IPS DF 4.7 (cell line): ENCODE measurements around the gene ARFGEF3.

Experiments
- DNase-seq: peaks from one replicate; pipeline ENCODE4 v3.0.0-alpha.2; 2013; ENCODE audit warnings: low spot score; ENCODE audit errors: extremely low read depth

Gene ARFGEF3

GRCh38 chr6:138162111-138162954, 594 bp downstream of the ARFGEF3 start:
- DNase-seq: no peak

- no peak for DNase-seq
Measured at GRCh38 chr6:138162955-138163575, 1.3 kb downstream of the ARFGEF3 start.

- no peak for DNase-seq
Measured at GRCh38 chr6:138175596-138175995, 13.9 kb downstream of the ARFGEF3 start.

DNA sequence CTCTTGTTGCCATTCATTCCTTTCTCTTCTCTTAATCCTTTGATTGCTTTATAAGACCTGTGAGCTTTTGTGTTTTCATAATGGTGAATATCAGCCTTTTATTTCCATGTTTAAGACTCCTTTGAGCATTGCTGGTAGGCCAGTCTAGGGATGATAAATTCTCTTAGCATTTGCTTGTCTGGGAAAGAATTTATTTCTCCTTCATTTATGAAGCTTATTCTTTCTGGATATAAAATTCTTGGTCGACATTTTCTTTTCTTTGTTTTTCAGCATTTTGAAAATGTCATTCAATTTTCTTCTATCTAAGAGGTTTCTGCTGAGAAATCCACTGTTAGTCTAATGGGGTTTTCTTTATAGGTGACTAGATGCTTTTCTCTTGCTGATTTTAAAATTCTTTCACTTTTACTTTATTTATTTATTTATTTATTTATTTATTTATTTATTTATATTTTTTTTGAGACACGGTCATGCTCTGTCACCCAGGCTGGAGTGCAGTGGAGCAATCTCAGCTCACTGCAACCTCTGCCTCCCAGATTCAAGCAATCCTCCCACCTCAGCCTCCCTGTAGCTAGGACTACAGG, 15.0 kb downstream of the ARFGEF3 start:
- DNase-seq: no peak

- no peak for DNase-seq
Measured at GRCh38 chr6:138182939-138183789, 21.4 kb downstream of the ARFGEF3 start.

DNA sequence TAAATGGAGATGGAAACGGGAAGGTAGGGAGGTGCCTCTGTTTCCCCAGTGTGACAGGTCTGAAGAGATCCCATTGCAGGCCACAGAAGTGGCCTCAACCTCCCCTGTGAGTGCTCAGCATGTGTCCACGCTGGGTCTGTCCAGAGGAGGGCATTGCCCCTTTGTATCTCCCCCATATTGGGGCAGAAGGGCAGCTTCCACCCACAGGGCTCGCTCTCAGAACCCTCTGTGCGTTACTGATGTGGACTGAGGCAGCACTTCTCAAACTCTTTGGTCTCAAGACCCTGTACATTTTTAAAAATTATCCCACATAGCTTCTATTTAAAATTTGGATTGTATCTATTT, 22.0 kb downstream of the ARFGEF3 start:
- DNase-seq: no peak

- DNase-seq: no peak
Measured at GRCh38 chr6:138184230-138184629, 22.5 kb downstream of the ARFGEF3 start.

DNA sequence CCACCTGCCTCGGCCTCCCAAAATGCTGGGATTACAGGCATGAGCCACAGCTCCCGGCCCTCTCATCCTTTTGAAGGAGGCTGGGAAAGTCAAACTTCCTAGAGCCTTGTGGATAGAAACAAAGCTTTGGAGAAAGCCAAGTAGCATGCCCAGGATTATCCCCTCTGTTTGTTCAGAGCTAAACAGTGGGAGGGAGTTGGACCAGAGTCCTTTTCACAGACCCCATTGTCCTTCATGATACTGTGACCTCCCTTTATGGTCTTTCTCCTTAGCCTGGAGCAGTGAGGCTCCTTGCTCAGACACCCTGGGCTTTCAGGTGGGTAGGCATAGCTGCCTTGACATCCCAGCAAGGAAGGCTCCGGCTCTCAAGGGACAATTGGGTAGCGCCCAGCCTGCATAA, 25.4 kb downstream of the ARFGEF3 start:
- DNase-seq: no peak

GRCh38 chr6:138188278-138188941, 26.7 kb downstream of the ARFGEF3 start:
- no peak for DNase-seq

DNA sequence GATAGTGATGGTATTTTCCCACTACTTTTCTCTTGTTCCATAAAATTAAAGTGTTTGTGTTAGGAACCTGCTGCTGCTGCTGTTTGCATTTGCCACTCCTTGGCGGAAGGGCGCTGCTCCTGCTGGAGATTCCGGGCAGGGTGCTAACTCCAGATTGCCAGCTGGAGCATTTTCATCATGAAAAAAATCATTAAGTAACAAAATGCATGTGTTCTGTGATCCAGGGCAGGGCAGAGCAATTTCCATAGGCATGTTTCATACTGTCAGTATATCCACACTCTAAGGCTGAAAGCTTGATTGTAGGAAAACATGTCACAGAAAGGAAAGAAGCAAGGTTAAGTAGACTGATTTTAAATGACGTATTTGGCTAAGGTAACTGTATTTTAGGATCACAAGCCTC, 32.5 kb downstream of the ARFGEF3 start:
- no peak for DNase-seq

DNA sequence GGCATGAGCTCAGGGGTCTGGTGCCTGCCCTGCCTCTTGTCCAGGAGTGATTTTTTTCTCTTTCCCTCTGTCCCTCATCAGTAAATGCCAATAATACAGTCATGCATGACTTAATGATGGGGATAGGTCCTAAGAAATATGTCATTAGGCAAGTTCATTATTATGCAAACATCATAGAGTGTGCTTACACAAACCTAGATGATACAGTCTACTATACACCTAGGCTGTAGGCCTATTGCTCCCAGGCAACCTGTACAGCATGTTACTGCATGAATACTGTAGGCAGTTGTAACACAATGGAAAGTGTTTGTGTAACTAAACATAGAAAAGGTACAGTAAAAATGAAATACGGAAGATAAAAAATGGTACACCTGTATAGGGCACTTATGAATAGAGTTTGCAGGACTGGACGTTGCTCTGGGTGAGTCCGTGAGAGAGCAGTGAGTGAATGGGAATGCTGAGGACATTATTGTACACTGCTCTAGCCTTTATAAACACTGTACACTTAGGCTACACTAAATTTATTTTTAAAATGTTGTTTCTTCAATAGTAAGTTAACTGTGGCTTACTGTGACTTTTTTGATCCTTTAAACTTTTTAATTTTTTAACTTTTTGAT, 34.5 kb downstream of the ARFGEF3 start:
- DNase-seq: no peak

DNA sequence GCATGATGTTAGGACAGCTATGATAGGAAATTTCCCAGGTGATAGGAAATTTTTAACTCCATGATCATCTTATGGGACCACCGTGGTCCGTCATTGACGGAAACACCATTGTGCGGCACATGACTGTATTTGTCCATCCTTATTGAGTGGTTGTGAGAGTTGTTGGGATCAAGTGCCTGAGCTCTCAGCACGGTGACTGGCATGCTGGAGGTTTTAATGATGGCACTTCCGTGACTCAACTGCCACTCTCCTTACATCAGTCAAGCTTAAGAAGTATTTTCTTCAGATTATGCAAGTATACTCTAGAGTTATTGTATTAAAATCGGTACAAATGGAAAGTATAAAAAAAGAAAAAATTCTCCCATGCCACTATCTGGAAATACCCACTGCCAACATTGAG, 35.8 kb downstream of the ARFGEF3 start:
- no peak for DNase-seq

DNA sequence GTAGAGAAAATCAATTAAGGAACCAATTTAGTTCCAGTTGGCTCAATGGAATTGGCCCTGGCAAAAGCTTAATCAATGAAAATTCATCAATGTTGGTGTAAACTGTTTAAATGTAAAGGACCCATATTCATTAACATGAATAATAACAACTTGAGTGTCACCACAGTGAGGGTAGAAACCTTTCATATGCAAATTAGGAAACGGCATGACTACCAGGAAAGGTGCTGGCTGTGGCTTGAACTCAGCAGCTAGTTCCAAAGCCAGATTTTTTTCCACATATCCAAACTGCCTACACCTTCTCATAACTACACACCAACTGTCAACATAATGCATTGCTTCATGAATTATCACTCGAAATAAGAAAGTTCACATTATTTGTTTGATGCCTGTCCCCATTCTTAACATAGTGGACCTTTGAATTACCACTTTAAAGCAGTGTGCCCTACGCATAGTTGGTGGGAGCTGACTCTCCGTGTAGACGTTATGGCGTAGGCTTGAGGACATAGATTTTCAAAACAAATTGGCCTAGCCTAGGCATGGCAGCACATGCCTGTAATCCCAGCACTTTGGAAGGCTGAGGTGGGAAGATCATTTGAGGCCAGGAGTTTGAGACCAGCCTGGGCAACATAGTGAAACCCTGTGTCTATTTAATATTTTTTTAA, 36.8 kb downstream of the ARFGEF3 start:
- no peak for DNase-seq

- no peak for DNase-seq
Measured at GRCh38 chr6:138201836-138202235, 40.1 kb downstream of the ARFGEF3 start.

- DNase-seq: no peak
Measured at GRCh38 chr6:138203315-138203714, 41.6 kb downstream of the ARFGEF3 start.

DNA sequence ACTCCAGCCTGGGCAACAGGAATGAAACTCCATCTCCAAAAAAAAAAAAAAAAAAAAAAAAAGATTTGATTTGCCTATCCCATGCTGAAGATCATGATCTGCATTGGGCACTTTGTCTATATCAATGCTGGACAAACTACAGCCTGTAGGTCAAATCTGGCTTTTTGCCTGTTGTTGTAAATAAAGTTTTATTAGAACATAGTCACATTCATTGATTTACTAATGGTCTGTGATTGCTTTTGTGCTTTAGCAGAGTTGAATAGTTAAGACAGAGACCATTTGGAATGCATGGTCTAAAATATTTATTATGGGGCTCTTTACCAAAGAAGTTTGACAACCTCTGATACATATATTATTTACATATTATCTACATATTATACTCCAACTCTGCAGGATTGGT, 42.6 kb downstream of the ARFGEF3 start:
- DNase-seq: no peak

- no peak for DNase-seq
Measured at GRCh38 chr6:138204792-138205384, 43.1 kb downstream of the ARFGEF3 start.

- DNase-seq: no peak
Measured at GRCh38 chr6:138205437-138206094, 43.8 kb downstream of the ARFGEF3 start.

DNA sequence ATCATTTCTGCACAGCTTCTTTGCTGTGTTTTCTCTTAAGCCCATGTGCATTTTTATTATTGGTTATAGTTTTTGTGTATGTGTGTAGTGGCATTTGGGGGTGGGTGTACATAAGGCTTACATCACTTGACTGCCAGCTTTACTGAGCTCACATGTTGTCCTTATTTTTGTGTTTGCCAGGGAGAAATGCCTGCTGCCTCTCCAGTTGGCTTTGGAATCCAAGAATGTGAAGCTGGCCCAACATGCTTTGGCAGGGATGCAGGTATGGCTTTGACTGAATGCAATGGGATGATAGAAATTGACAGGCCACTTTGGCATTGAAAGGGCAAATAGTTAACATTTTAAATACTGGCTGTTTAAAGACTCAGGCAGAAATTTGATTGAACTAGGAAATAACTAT, 45.1 kb downstream of the ARFGEF3 start:
- no peak for DNase-seq
